ENCODE measurements around the gene PHACTR3. TPM values are rescaled to one million over a fixed set of nuclear protein-coding genes. Genes with fewer than 3 reads are reported as not detected.

The PHACTR3 gene
- total and polyA plus RNA-seq, 2 of the 8 experiments (the other 6 are each of a cell fraction or from before 2014, with no cell fraction given): 0.05 to 0.13 TPM

DNA sequence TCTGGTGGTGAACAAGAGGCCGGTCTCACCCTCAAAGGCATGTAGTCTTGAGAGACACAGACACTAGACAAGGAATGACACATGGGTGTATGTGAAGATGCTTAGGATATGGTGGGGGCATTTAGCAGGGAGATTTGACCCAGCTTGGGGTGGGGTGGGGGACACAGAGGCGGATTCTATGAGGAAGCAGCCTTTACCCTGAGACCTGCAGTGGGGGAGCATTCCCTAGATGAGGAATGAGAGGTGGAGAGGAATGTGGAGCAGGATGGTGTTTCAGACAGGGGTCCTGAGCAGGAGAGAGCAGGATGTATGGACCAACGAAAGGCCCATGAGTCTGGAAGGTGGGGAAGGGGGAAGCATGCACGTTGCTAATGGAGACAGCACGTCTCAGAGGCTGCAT is 57.8 kb downstream of the PHACTR3 start:
- Histone ChIP-seq H3K9ac (replicated peaks in 1 of 4; ENCODE audit: extremely low read depth in 1 of 4, low read depth in 3 of 4, low read length in 3 of 4) (no peak overlapping the region), H4K8ac (ENCODE audit: extremely low read depth, insufficient read depth, low read length) (no peak overlapping the region), H4K91ac (replicated peaks; ENCODE audit: insufficient read length, low read length) (no peak overlapping the region), H2BK20ac (ENCODE audit: low read length) (no peak overlapping the region), H2BK5ac (ENCODE audit: low read depth, low read length) (no peak overlapping the region), H3K27me3 (replicated peaks in 1 of 4; ENCODE audit: control insufficient read depth in 3 of 4, extremely low read depth in 1 of 4, insufficient read depth in 3 of 4, low read length in 3 of 4) (no peaks in the 10 kb centered on the region), H3K79me1 (ENCODE audit: low read depth, low read length) (no peaks in the 10 kb centered on the region), H3K36me3 (ENCODE audit: control insufficient read depth in 2 of 4, insufficient read depth in 4 of 4, low read length in 3 of 4) (no peaks in the 10 kb centered on the region), H3K9me3 (ENCODE audit: insufficient read depth in 2 of 2, low read depth in 1 of 2, low read length in 1 of 2) (peaks cover 90 to 97% of the 10 kb centered on the region in 2 experiments), H3K14ac (ENCODE audit: insufficient read length) (no peak overlapping the region), H3K79me2 (ENCODE audit: control insufficient read depth in 1 of 2, insufficient read depth in 2 of 2, low read length in 2 of 2) (no peaks in the 10 kb centered on the region), H3K27ac (ENCODE audit: low read depth, low read length) (no peak overlapping the region), H3K23me2 (ENCODE audit: low read depth, low read length) (no peaks in the 10 kb centered on the region), H4K20me1 (replicated peaks in 1 of 2; ENCODE audit: control insufficient read depth in 1 of 2, insufficient read depth in 2 of 2, low read length in 2 of 2) (no peaks in the 10 kb centered on the region), H3K4me1 (replicated peaks in 1 of 4; ENCODE audit: control insufficient read depth in 3 of 4, insufficient read depth in 4 of 4, low read length in 3 of 4) (no peaks in the 10 kb centered on the region), H2AFZ (ENCODE audit: low read length) (no peak overlapping the region), H2BK15ac (ENCODE audit: low read length) (no peak overlapping the region), H2AK5ac (ENCODE audit: low read depth, low read length) (no peak overlapping the region), H3K4ac (replicated peaks; ENCODE audit: insufficient read length, low read depth, low read length) (no peak overlapping the region), H3K4me2 (ENCODE audit: insufficient read depth in 1 of 2, low read depth in 2 of 2, low read length in 2 of 2) (no peak overlapping the region), H2BK12ac (ENCODE audit: low read depth, low read length) (no peak overlapping the region), H2BK120ac (replicated peaks; ENCODE audit: low read depth, low read length) (no peak overlapping the region), H3K56ac (replicated peaks; ENCODE audit: insufficient read length, low read depth, low read length) (no peak overlapping the region), H3K4me3 (ENCODE audit: extremely low read depth in 1 of 4, insufficient read depth in 2 of 4, low read depth in 3 of 4, low read length in 4 of 4) (no peak overlapping the region), H4K5ac (ENCODE audit: insufficient read length, low read depth, low read length) (no peak overlapping the region), H3K23ac (ENCODE audit: insufficient read length) (no peak overlapping the region), H3K18ac (ENCODE audit: extremely low read depth, low read length) (no peak overlapping the region)
- DNase-seq (ENCODE audit: low read depth in 1 of 2, low spot score in 2 of 2) (no peak), FAIRE-seq (no peak)
- ChIA-PET CTCF (ENCODE audit: partially characterized antibody) (no interaction called here), POLR2A (ENCODE audit: partially characterized antibody) (no interaction called here)
- WGBS, 2 experiments (ENCODE audit: extremely low coverage in 1 of 2, insufficient coverage in 1 of 2, insufficient read length in 1 of 2, insufficient replicate concordance in 2 of 2, low coverage in 1 of 2, low lambda C conversion rate in 2 of 2, missing lambda C conversion rate in 1 of 2): 68% methylated on average over 4 of the region's 5 CpGs; no CpG with 5 or more reads in 1 of the 2 experiments
- TF ChIP-seq HDAC6 (IDR thresholded peaks at IDR 0.05; ENCODE audit: low read depth, low read length): no peak
- TF ChIP-seq EZH2 (IDR thresholded peaks at IDR 0.05; ENCODE audit: low read depth, low read length, severe bottlenecking): no peak
- no peak for TF ChIP-seq CTBP2 (IDR thresholded peaks at IDR 0.05; ENCODE audit: borderline replicate concordance, insufficient read depth, insufficient read length, low read length)
- TF ChIP-seq BCL11A (IDR thresholded peaks at IDR 0.05; ENCODE audit: low read depth in 2 of 2, low read length in 2 of 2): no peak
- no peak for TF ChIP-seq SRF (IDR thresholded peaks at IDR 0.05; ENCODE audit: low read depth, low read length)
- TF ChIP-seq NANOG (IDR thresholded peaks at IDR 0.05; ENCODE audit: insufficient read depth, low read depth, low read length, poor library complexity, severe bottlenecking): no peak
- TF ChIP-seq PHF8 (conservative IDR thresholded peaks at IDR 0.05; ENCODE audit: low read depth, low read length): no peak
- no peak for TF ChIP-seq FOSL1 (IDR thresholded peaks at IDR 0.05; ENCODE audit: insufficient read depth, low read depth, low read length)
- TF ChIP-seq E2F6 (IDR thresholded peaks at IDR 0.05): no peak
- TF ChIP-seq, protein P1, sequence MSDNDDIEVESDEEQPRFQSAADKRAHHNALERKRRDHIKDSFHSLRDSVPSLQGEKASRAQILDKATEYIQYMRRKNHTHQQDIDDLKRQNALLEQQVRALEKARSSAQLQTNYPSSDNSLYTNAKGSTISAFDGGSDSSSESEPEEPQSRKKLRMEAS (IDR thresholded peaks at IDR 0.05): no peak
- TF ChIP-seq JUN (IDR thresholded peaks at IDR 0.05; ENCODE audit: low read depth, low read length): no peak
- no peak for TF ChIP-seq GTF2F1 (IDR thresholded peaks at IDR 0.05; ENCODE audit: borderline replicate concordance, low read depth, low read length)
